NCI-H446 treated with DMSO at 0.1 percent for 48 hours (cell line): Measurements from ENCODE around the gene GNLY.

Source experiments
- DNase-seq: peaks from one replicate; lab custom pipeline; 2025; lab: John Stamatoyannopoulos, UW

GNLY gene

DNA sequence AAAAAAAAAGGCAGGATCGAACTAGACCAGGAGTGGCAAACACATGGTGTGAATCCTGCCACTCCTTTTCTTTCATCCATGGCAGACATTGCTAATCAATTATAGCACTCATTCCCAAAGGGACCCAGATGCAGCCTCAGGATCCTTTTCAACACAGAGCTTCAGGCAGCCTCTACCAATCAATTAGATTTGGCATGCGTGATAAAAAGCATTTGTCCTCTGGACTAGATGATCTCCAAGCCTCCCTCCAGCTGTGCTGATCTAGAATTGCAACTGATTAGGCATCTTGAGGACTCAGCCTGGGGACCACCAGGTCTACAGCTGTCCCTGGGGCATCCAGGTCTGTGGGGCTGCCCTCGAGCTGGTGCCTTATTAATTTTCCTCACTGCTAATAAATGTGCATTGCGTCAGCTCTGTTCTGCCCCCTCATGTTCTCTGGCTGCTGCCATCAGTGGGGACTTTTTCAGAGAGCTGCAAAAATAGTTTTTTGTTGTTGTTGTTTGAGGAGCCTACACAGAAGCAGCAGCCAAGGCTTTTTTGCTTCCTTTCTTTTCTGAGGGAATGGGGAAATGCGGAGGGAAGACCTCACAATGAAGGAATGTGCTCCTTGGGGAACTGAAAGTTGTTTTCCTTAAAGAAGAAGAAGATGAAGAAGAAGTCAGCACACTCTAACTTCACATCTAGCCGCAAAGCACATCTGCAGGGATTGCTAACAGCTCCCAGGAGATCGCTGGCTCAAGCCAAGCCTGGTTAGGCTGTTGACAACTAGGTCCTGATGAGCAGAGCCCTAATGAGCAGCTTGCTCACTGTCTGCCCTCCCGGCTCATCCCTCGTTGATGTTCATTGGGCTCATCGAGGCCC lies 50.8 kb downstream of the GNLY start:
- DNase-seq = peak; percentile 79

GRCh38 chr2:85745619-85746018 lies 51.5 kb downstream of the GNLY start:
- DNase-seq = no peak

- no peak for DNase-seq
Measured at GRCh38 chr2:85746321-85747004, 52.3 kb downstream of the GNLY start.

DNA sequence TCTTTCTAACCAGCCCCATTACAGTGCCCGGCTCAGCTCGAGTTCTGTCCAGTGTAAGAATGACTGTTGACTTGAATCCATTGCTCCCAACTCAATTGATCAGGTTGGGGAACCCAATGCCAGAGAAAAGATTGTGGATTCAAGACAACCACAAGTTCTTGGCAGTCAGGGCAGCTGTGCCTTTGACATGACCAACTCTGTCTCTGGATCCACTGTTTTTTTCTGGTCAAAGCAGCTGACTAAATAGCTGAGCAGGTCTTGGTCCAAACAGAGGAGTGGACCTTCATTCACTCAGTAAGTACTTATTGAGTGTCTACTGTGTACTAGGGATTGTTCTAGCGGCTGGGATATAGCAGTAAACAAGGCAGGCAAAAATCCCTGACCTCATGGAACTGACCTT lies 53.3 kb downstream of the GNLY start:
- no peak for DNase-seq

- DNase-seq = no peak
Measured at GRCh38 chr2:85748039-85748734, 54.0 kb downstream of the GNLY start.
